CD4-positive, alpha-beta memory T cell (primary cell): ENCODE data around the gene SMCHD1. TPM values are rescaled to one million over a fixed set of nuclear protein-coding genes. Genes with fewer than 3 reads are reported as not detected.

ENCODE experiments used
- CTCF ChIA-PET: fragments of 350-600 bp; sonication (Branson Sonifier 250); formaldehyde crosslinking; loops from one replicate; lab custom pipeline; 2021; ENCODE audit warnings: inconsistent platforms; ENCODE audit not compliant: partially characterized antibody; lab: Charles Lee
- POLR2A ChIA-PET: fragments of 350-600 bp; sonication (Branson Sonifier 250); formaldehyde crosslinking; loops from one replicate; lab custom pipeline; 2021; ENCODE audit not compliant: partially characterized antibody; lab: Charles Lee
- DNase-seq, 5 donors: peaks; one replicate each; pipeline versions ENCODE4 v3.0.0 to v3.0.0-alpha.2; 2020 to 2022; ENCODE audit warnings: mixed read lengths in 1 of 5
- H3K27ac ChIP-seq: one replicate; pipeline ENCODE4 v1.7.0; 2013; ENCODE audit warnings: low read depth, low read length
- H3K27me3 ChIP-seq: 2 replicates; pipeline ENCODE4 v1.7.0; 2013; ENCODE audit warnings: mild to moderate bottlenecking, low read length, moderate library complexity; ENCODE audit not compliant: insufficient read depth
- H3K36me3 ChIP-seq: 2 replicates; pipeline ENCODE4 v1.7.0; 2013; ENCODE audit warnings: mild to moderate bottlenecking, low read length, moderate library complexity; ENCODE audit not compliant: insufficient read depth
- H3K4me1 ChIP-seq: 2 replicates; pipeline ENCODE4 v1.7.0; 2013; ENCODE audit warnings: mild to moderate bottlenecking, low read length, moderate library complexity; ENCODE audit not compliant: insufficient read depth
- H3K4me3 ChIP-seq, 2 donors: one replicate each; pipeline ENCODE4 v1.7.0; 2013; ENCODE audit warnings: low read length in 2 of 2, mild to moderate bottlenecking in 1 of 2
- H3K9me3 ChIP-seq, 2 donors: one replicate each; pipeline ENCODE4 v1.7.0; 2013; ENCODE audit warnings: low read length in 2 of 2, control low read depth in 1 of 2; ENCODE audit not compliant: control insufficient read depth in 1 of 2
- H3K27ac Mint-ChIP-seq, 7 donors: one replicate each; pipeline ENCODE4 v1.8.0; 2020 to 2021; ENCODE audit warnings: mixed read lengths in 7 of 7, mild to moderate bottlenecking in 6 of 7, inconsistent platforms in 3 of 7, moderate library complexity in 3 of 7
- H3K27me3 Mint-ChIP-seq, 2 donors: one replicate each; pipeline ENCODE4 v1.8.0; 2020 to 2021; ENCODE audit warnings: mixed read lengths in 2 of 2
- H3K36me3 Mint-ChIP-seq, 2 donors: one replicate each; pipeline ENCODE4 v1.8.0; 2020 to 2021; ENCODE audit warnings: mixed read lengths in 2 of 2, inconsistent platforms in 1 of 2, mild to moderate bottlenecking in 1 of 2
- H3K4me1 Mint-ChIP-seq, 4 donors: one replicate each; pipeline ENCODE4 v1.8.0; 2020 to 2021; ENCODE audit warnings: mixed read lengths in 4 of 4, mild to moderate bottlenecking in 1 of 4
- H3K4me3 Mint-ChIP-seq, 8 donors: one replicate each; pipeline ENCODE4 v1.8.0; 2020 to 2021; ENCODE audit warnings: mixed read lengths in 8 of 8, mild to moderate bottlenecking in 7 of 8, moderate library complexity in 6 of 8, inconsistent platforms in 3 of 8
- H3K9me3 Mint-ChIP-seq, 8 donors: one replicate each; pipeline ENCODE4 v1.8.0; 2020 to 2021; ENCODE audit warnings: mixed read lengths in 8 of 8, mild to moderate bottlenecking in 5 of 8, inconsistent platforms in 3 of 8, moderate library complexity in 1 of 8
- intact Hi-C: fragments of 100-400 bp; cut with micrococcal nuclease; formaldehyde crosslinking; loops from one replicate; pipeline ENCODE4 v1.15.1; 2023
- polyA plus RNA-seq, 2 donors: library from polyadenylated mRNA; unstranded; fragments of 300-500 nt; fragmentation: Illumina TruSeq; gene quantifications; one replicate each; pipeline ENCODE4 v1.2.3, GENCODE V29; 2021
- total RNA-seq, 2 experiments: library from RNA; stranded (reverse); gene quantifications; one replicate each; pipeline ENCODE4 v1.2.3, GENCODE V29; 2021

SMCHD1 gene
- total and polyA plus RNA-seq, 4 experiments from 2014 or later, result 22.1 to 288 (median 164) TPM

GRCh38 chr18:2840521-2840920, 185.0 kb downstream of the SMCHD1 start:
- Histone ChIP-seq H3K36me3 (no peaks in the 10 kb centered on the region), H3K4me1 (no peaks in the 10 kb centered on the region), H3K27ac (no peak overlapping the region), H3K9me3 (no peaks in the 10 kb centered on the region), H3K27me3 (no peaks in the 10 kb centered on the region), H3K4me3 (no peak overlapping the region)
- CTCF ChIA-PET, result no interaction called here
- no peak for DNase-seq
- intact Hi-C loops, result no loop called here
- peaks cover 3 to 4% of the 10 kb centered on the region in 2 donors for H3K27me3 Mint-ChIP-seq
- POLR2A ChIA-PET, result no interaction called here
- H3K27ac Mint-ChIP-seq, result no peak overlapping the region
- no peak overlapping the region for H3K4me3 Mint-ChIP-seq
- H3K9me3 Mint-ChIP-seq, result peaks cover 3 to 16% (median 13%) of the 10 kb centered on the region in 8 donors
- H3K4me1 Mint-ChIP-seq, result peaks cover 0 to 2% (median 0%) of the 10 kb centered on the region in 4 donors
- peaks cover 5 to 6% of the 10 kb centered on the region in 2 donors for H3K36me3 Mint-ChIP-seq

GRCh38 chr18:2843146-2843545, 187.6 kb downstream of the SMCHD1 start:
- Mint-ChIP-seq H3K4me1 (peaks cover 9 to 14% (median 13%) of the 10 kb centered on the region in 4 donors), H3K4me3 (no peak overlapping the region), H3K27ac (no peak overlapping the region), H3K36me3 (peaks cover 0 to 6% of the 10 kb centered on the region in 2 donors), H3K9me3 (peaks cover 0 to 7% (median 4%) of the 10 kb centered on the region in 8 donors), H3K27me3 (peaks cover 9 to 12% of the 10 kb centered on the region in 2 donors)
- DNase-seq, result no peak
- Histone ChIP-seq H3K27ac (no peak overlapping the region), H3K36me3 (no peaks in the 10 kb centered on the region), H3K27me3 (peaks cover 2% of the 10 kb centered on the region), H3K4me3 (no peak overlapping the region), H3K9me3 (no peaks in the 10 kb centered on the region), H3K4me1 (peaks cover 14% of the 10 kb centered on the region)
- intact Hi-C loops, result no loop called here
- ChIA-PET CTCF (no interaction called here), POLR2A (no interaction called here)

- peaks cover 17% of the 10 kb centered on the region for H3K27me3 ChIP-seq
- no peak for DNase-seq
- intact Hi-C loops, result loop anchor here (5.0 kb wide), 1 partner anchor 37 kb away; no protein-coding TSS in a partner anchor
- Mint-ChIP-seq H3K27me3 (peaks cover 23% of the 10 kb centered on the region in 2 donors), H3K4me1 (peaks cover 15 to 24% (median 21%) of the 10 kb centered on the region in 4 donors), H3K27ac (no peak overlapping the region), H3K4me3 (peak overlapping the region in 5 of 8 donors; percentile 1 to 64 (median 16)), H3K36me3 (peaks cover 0 to 2% of the 10 kb centered on the region in 2 donors), H3K9me3 (no peaks in the 10 kb centered on the region)
- no peaks in the 10 kb centered on the region for H3K9me3 ChIP-seq
- no peak overlapping the region for H3K27ac ChIP-seq
- ChIA-PET POLR2A (no interaction called here), CTCF (interaction anchor here (0.6 kb wide), 1 partner anchor 28 kb away, joined by 3 read pairs; no protein-coding TSS in a partner anchor)
- peaks cover 29% of the 10 kb centered on the region for H3K4me1 ChIP-seq
- H3K36me3 ChIP-seq, result no peaks in the 10 kb centered on the region
- no peak overlapping the region for H3K4me3 ChIP-seq
Measured at GRCh38 chr18:2845172-2845571, 189.6 kb downstream of the SMCHD1 start.

- H3K36me3 ChIP-seq, result no peaks in the 10 kb centered on the region
- H3K27me3 ChIP-seq, result peaks cover 21% of the 10 kb centered on the region
- peak within 1 kb of the TSS; percentile 86 to 94 (median 91) for H3K4me3 Mint-ChIP-seq
- no peaks in the 10 kb centered on the region for H3K9me3 ChIP-seq
- H3K27me3 Mint-ChIP-seq, result peaks cover 33 to 35% of the 10 kb centered on the region in 2 donors
- DNase-seq, result peak; percentile 32 to 58 (median 37)
- H3K27ac ChIP-seq, result no peak within 1 kb of the TSS
- H3K36me3 Mint-ChIP-seq, result peaks cover 0 to 2% of the 10 kb centered on the region in 2 donors
- no peaks in the 10 kb centered on the region for H3K9me3 Mint-ChIP-seq
- H3K27ac Mint-ChIP-seq, result peak within 1 kb of the TSS in 5 of 7 donors; percentile 35 to 73 (median 65)
- POLR2A ChIA-PET, result interaction anchor here (1.0 to 1.5 kb wide), 3 partner anchors 43 to 60 kb away, joined by 3 to 9 read pairs (median 5); no protein-coding TSS in a partner anchor
- peaks cover 29% of the 10 kb centered on the region for H3K4me1 ChIP-seq
- intact Hi-C loops, result loop anchor here (2.0 to 5.0 kb wide), 2 partner anchors 36 to 60 kb away; no protein-coding TSS in a partner anchor
- peak within 1 kb of the TSS; percentile 23 to 64 for H3K4me3 ChIP-seq
- CTCF ChIA-PET, result no interaction called here
- H3K4me1 Mint-ChIP-seq, result peaks cover 15 to 24% (median 21%) of the 10 kb centered on the region in 4 donors
Measured at GRCh38 chr18:2846636-2847316, 191.2 kb downstream of the SMCHD1 start, which contains the start of gene EMILIN2. Gene EMILIN2, plus strand, starts transcription at chr18:2847006. Its CDS starts 183 bp downstream, at chr18:2847189.

- H3K27ac ChIP-seq, result no peak overlapping the region
- CTCF ChIA-PET, result interaction anchor here (0.7 to 0.9 kb wide), 2 partner anchors 34 to 137 kb away, joined by 3 read pairs; no protein-coding TSS in a partner anchor
- H3K27ac Mint-ChIP-seq, result peak overlapping the region in 4 of 7 donors; percentile 8 to 72 (median 58)
Measured at GRCh38 chr18:2847317-2848246, 192.1 kb downstream of the SMCHD1 start.

GRCh38 chr18:2848247-2849246, 193.0 kb downstream of the SMCHD1 start:
- intact Hi-C loops, result loop anchor here (5.0 kb wide), 1 partner anchor 34 kb away; no protein-coding TSS in a partner anchor
- Mint-ChIP-seq H3K9me3 (no peaks in the 10 kb centered on the region), H3K27me3 (peaks cover 33 to 39% of the 10 kb centered on the region in 2 donors), H3K4me3 (peak overlapping the region; percentile 78 to 92 (median 86)), H3K27ac (peak overlapping the region in 4 of 7 donors; percentile 8 to 72 (median 58)), H3K36me3 (peaks cover 0 to 2% of the 10 kb centered on the region in 2 donors), H3K4me1 (peaks cover 15 to 24% (median 21%) of the 10 kb centered on the region in 4 donors)
- Histone ChIP-seq H3K9me3 (no peaks in the 10 kb centered on the region), H3K27me3 (peaks cover 21% of the 10 kb centered on the region), H3K4me1 (peaks cover 29% of the 10 kb centered on the region), H3K36me3 (no peaks in the 10 kb centered on the region), H3K27ac (no peak overlapping the region), H3K4me3 (peak overlapping the region in 1 of 2 donors; percentile 36)
- DNase-seq, result no peak
- ChIA-PET POLR2A (interaction anchor here (0.5 to 1.5 kb wide), 4 partner anchors 23 to 41 kb away, joined by 3 to 9 read pairs (median 4); no protein-coding TSS in a partner anchor), CTCF (interaction anchor here (0.7 to 0.9 kb wide), 2 partner anchors 33 to 136 kb away, joined by 3 read pairs; no protein-coding TSS in a partner anchor)

More at GRCh38 chr18:2847317-2848246, 192.1 kb downstream of the SMCHD1 start:
- H3K9me3 Mint-ChIP-seq, result no peaks in the 10 kb centered on the region
- peaks cover 0 to 2% of the 10 kb centered on the region in 2 donors for H3K36me3 Mint-ChIP-seq
- peaks cover 29% of the 10 kb centered on the region for H3K4me1 ChIP-seq
- DNase-seq, result peak in 4 of 5 donors; percentile 13 to 20 (median 16)
- peak overlapping the region; percentile 81 to 92 (median 90) for H3K4me3 Mint-ChIP-seq
- H3K27me3 ChIP-seq, result peaks cover 21% of the 10 kb centered on the region
- H3K4me1 Mint-ChIP-seq, result peaks cover 15 to 24% (median 21%) of the 10 kb centered on the region in 4 donors
- POLR2A ChIA-PET, result interaction anchor here (0.5 to 1.5 kb wide), 5 partner anchors 24 to 60 kb away, joined by 3 to 9 read pairs (median 4); no protein-coding TSS in a partner anchor
- peaks cover 33 to 39% of the 10 kb centered on the region in 2 donors for H3K27me3 Mint-ChIP-seq
- H3K4me3 ChIP-seq, result peak overlapping the region; percentile 23 to 36
- no peaks in the 10 kb centered on the region for H3K9me3 ChIP-seq
- no peaks in the 10 kb centered on the region for H3K36me3 ChIP-seq
- intact Hi-C loops, result loop anchor here (2.0 to 5.0 kb wide), 2 partner anchors 35 to 59 kb away; no protein-coding TSS in a partner anchor
